Neural cell (in vitro differentiated cells): ENCODE measurements around the gene APOA1.

Source experiments
- CTCF ChIP-seq: fragments of 450-650 bp; IDR thresholded peaks from 2 replicates; pipeline ENCODE4 v1.5.1; 2014; ENCODE audit warnings: antibody characterized with exemption, mild to moderate bottlenecking, moderate library complexity; ENCODE audit not compliant: poor library complexity, severe bottlenecking
- EP300 ChIP-seq: fragments of 450-650 bp; conservative IDR thresholded peaks from 2 replicates; pipeline ENCODE4 v1.6.1; 2014; ENCODE audit warnings: antibody characterized with exemption, mild to moderate bottlenecking, moderate library complexity; ENCODE audit not compliant: poor library complexity, severe bottlenecking

DNA sequence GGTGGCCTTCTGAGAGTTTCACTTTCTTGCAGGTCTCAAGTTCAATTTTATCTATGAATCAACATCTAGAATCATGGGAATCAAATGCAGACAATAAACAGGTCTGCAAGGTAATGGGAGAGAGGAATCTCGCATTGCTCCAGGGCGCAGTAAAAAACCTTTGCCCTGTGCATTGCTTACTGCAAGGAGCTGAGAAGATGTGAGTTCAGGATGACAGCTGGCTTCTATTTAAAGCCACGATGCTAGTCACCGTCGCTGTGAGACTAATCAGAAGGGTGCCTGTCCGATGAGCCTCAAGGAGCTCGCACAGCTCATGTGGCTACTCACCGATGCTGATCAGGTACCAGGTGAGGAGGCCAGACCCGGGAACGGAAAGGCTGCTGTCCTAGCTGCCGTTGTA, 30.2 kb upstream of the APOA1 start:
- TF ChIP-seq EP300: no peak
- TF ChIP-seq CTCF: no peak
